Measurements from ENCODE around the gene AANAT.

The AANAT gene

GRCh38 chr17:76432712-76433336 lies 34.6 kb upstream of the AANAT start:
- Histone ChIP-seq H3K27me3 (ENCODE audit: control insufficient read depth in 1 of 2, insufficient read depth in 2 of 2, low read length in 2 of 2) (no peaks in the 10 kb centered on the region), H3K27ac (ENCODE audit: low read depth, low read length) (no peak overlapping the region), H3K9ac (ENCODE audit: low read length) (no peak overlapping the region), H3K36me3 (ENCODE audit: insufficient read depth, low read length) (peaks cover 5% of the 10 kb centered on the region), H3K4me3 (ENCODE audit: low read depth in 1 of 2, low read length in 2 of 2) (no peak overlapping the region), H3K9me3 (ENCODE audit: low read length) (no peaks in the 10 kb centered on the region), H3K4me1 (ENCODE audit: insufficient read depth, low read length) (peaks cover 6% of the 10 kb centered on the region)

GRCh38 chr17:76433693-76434092 lies 33.7 kb upstream of the AANAT start:
- H3K4me3 ChIP-seq (ENCODE audit: low read depth in 1 of 2, low read length in 2 of 2): no peak overlapping the region
- H3K27ac ChIP-seq (ENCODE audit: low read depth, low read length): no peak overlapping the region
- no peak overlapping the region for H3K9ac ChIP-seq (ENCODE audit: low read length)
- peaks cover 5% of the 10 kb centered on the region for H3K36me3 ChIP-seq (ENCODE audit: insufficient read depth, low read length)
- no peaks in the 10 kb centered on the region for H3K4me1 ChIP-seq (ENCODE audit: insufficient read depth, low read length)
- H3K27me3 ChIP-seq (ENCODE audit: control insufficient read depth in 1 of 2, insufficient read depth in 2 of 2, low read length in 2 of 2): no peaks in the 10 kb centered on the region
- H3K9me3 ChIP-seq (ENCODE audit: low read length): no peaks in the 10 kb centered on the region

- Histone ChIP-seq H3K27me3 (ENCODE audit: control insufficient read depth in 1 of 2, insufficient read depth in 2 of 2, low read length in 2 of 2) (no peaks in the 10 kb centered on the region), H3K27ac (ENCODE audit: low read depth, low read length) (no peak overlapping the region), H3K9ac (ENCODE audit: low read length) (no peak overlapping the region), H3K4me1 (ENCODE audit: insufficient read depth, low read length) (no peaks in the 10 kb centered on the region), H3K36me3 (ENCODE audit: insufficient read depth, low read length) (peaks cover 5% of the 10 kb centered on the region), H3K9me3 (ENCODE audit: low read length) (no peaks in the 10 kb centered on the region), H3K4me3 (ENCODE audit: low read depth in 1 of 2, low read length in 2 of 2) (no peak overlapping the region)
Observed at GRCh38 chr17:76434870-76435269, 32.5 kb upstream of the AANAT start.

- Histone ChIP-seq H3K4me1 (ENCODE audit: insufficient read depth, low read length) (no peaks in the 10 kb centered on the region), H3K4me3 (ENCODE audit: low read depth in 1 of 2, low read length in 2 of 2) (no peak overlapping the region), H3K36me3 (ENCODE audit: insufficient read depth, low read length) (peaks cover 5% of the 10 kb centered on the region), H3K9ac (ENCODE audit: low read length) (no peak overlapping the region), H3K9me3 (ENCODE audit: low read length) (no peaks in the 10 kb centered on the region), H3K27me3 (ENCODE audit: control insufficient read depth in 1 of 2, insufficient read depth in 2 of 2, low read length in 2 of 2) (no peaks in the 10 kb centered on the region), H3K27ac (ENCODE audit: low read depth, low read length) (no peak overlapping the region)
Observed at GRCh38 chr17:76435751-76436150, 31.7 kb upstream of the AANAT start.

- peaks cover 5% of the 10 kb centered on the region for H3K36me3 ChIP-seq (ENCODE audit: insufficient read depth, low read length)
- no peak overlapping the region for H3K9ac ChIP-seq (ENCODE audit: low read length)
- H3K4me1 ChIP-seq (ENCODE audit: insufficient read depth, low read length): no peaks in the 10 kb centered on the region
- no peak overlapping the region for H3K27ac ChIP-seq (ENCODE audit: low read depth, low read length)
- no peak overlapping the region for H3K4me3 ChIP-seq (ENCODE audit: low read depth in 1 of 2, low read length in 2 of 2)
- no peaks in the 10 kb centered on the region for H3K9me3 ChIP-seq (ENCODE audit: low read length)
- no peaks in the 10 kb centered on the region for H3K27me3 ChIP-seq (ENCODE audit: control insufficient read depth in 1 of 2, insufficient read depth in 2 of 2, low read length in 2 of 2)
Observed at GRCh38 chr17:76437467-76438402, 29.7 kb upstream of the AANAT start.

- no peak overlapping the region for H3K4me3 ChIP-seq (ENCODE audit: low read depth in 1 of 2, low read length in 2 of 2)
- no peaks in the 10 kb centered on the region for H3K9me3 ChIP-seq (ENCODE audit: low read length)
- H3K27me3 ChIP-seq (ENCODE audit: control insufficient read depth in 1 of 2, insufficient read depth in 2 of 2, low read length in 2 of 2): no peaks in the 10 kb centered on the region
- peaks cover 5% of the 10 kb centered on the region for H3K36me3 ChIP-seq (ENCODE audit: insufficient read depth, low read length)
- H3K27ac ChIP-seq (ENCODE audit: low read depth, low read length): no peak overlapping the region
- H3K9ac ChIP-seq (ENCODE audit: low read length): no peak overlapping the region
- no peaks in the 10 kb centered on the region for H3K4me1 ChIP-seq (ENCODE audit: insufficient read depth, low read length)
Observed at GRCh38 chr17:76438906-76439305, 28.5 kb upstream of the AANAT start.

GRCh38 chr17:76439314-76439928 lies 28.0 kb upstream of the AANAT start:
- H3K9me3 ChIP-seq (ENCODE audit: low read length): no peaks in the 10 kb centered on the region
- H3K4me3 ChIP-seq (ENCODE audit: low read depth in 1 of 2, low read length in 2 of 2): no peak overlapping the region
- H3K27me3 ChIP-seq (ENCODE audit: control insufficient read depth in 1 of 2, insufficient read depth in 2 of 2, low read length in 2 of 2): no peaks in the 10 kb centered on the region
- no peaks in the 10 kb centered on the region for H3K4me1 ChIP-seq (ENCODE audit: insufficient read depth, low read length)
- no peak overlapping the region for H3K27ac ChIP-seq (ENCODE audit: low read depth, low read length)
- H3K36me3 ChIP-seq (ENCODE audit: insufficient read depth, low read length): no peaks in the 10 kb centered on the region
- no peak overlapping the region for H3K9ac ChIP-seq (ENCODE audit: low read length)

GRCh38 chr17:76440751-76441362 lies 26.5 kb upstream of the AANAT start:
- no peaks in the 10 kb centered on the region for H3K36me3 ChIP-seq (ENCODE audit: insufficient read depth, low read length)
- H3K27ac ChIP-seq (ENCODE audit: low read depth, low read length): no peak overlapping the region
- H3K9ac ChIP-seq (ENCODE audit: low read length): no peak overlapping the region
- no peaks in the 10 kb centered on the region for H3K4me1 ChIP-seq (ENCODE audit: insufficient read depth, low read length)
- H3K4me3 ChIP-seq (ENCODE audit: low read depth in 1 of 2, low read length in 2 of 2): no peak overlapping the region
- no peaks in the 10 kb centered on the region for H3K27me3 ChIP-seq (ENCODE audit: control insufficient read depth in 1 of 2, insufficient read depth in 2 of 2, low read length in 2 of 2)
- no peaks in the 10 kb centered on the region for H3K9me3 ChIP-seq (ENCODE audit: low read length)

GRCh38 chr17:76441686-76442340 lies 25.6 kb upstream of the AANAT start:
- Histone ChIP-seq H3K27ac (ENCODE audit: low read depth, low read length) (no peak overlapping the region), H3K4me3 (ENCODE audit: low read depth in 1 of 2, low read length in 2 of 2) (no peak overlapping the region), H3K9ac (ENCODE audit: low read length) (no peak overlapping the region), H3K4me1 (ENCODE audit: insufficient read depth, low read length) (peaks cover 3% of the 10 kb centered on the region), H3K36me3 (ENCODE audit: insufficient read depth, low read length) (no peaks in the 10 kb centered on the region), H3K9me3 (ENCODE audit: low read length) (no peaks in the 10 kb centered on the region), H3K27me3 (ENCODE audit: control insufficient read depth in 1 of 2, insufficient read depth in 2 of 2, low read length in 2 of 2) (no peaks in the 10 kb centered on the region)

- H3K27me3 ChIP-seq (ENCODE audit: control insufficient read depth in 1 of 2, insufficient read depth in 2 of 2, low read length in 2 of 2): no peaks in the 10 kb centered on the region
- H3K4me3 ChIP-seq (ENCODE audit: low read depth in 1 of 2, low read length in 2 of 2): no peak overlapping the region
- H3K36me3 ChIP-seq (ENCODE audit: insufficient read depth, low read length): no peaks in the 10 kb centered on the region
- H3K9ac ChIP-seq (ENCODE audit: low read length): no peak overlapping the region
- no peaks in the 10 kb centered on the region for H3K9me3 ChIP-seq (ENCODE audit: low read length)
- H3K4me1 ChIP-seq (ENCODE audit: insufficient read depth, low read length): peaks cover 3% of the 10 kb centered on the region
- H3K27ac ChIP-seq (ENCODE audit: low read depth, low read length): no peak overlapping the region
Observed at GRCh38 chr17:76442341-76443338, 24.8 kb upstream of the AANAT start.

All from muscle layer of colon (tissue), 2 donors.